COR-L47 (cell line): Measurements from ENCODE around the gene PAQR5.
"Not testable (repeated sequence)": the region's sequence is repeated elsewhere in the genome, so short reads cannot be mapped to it uniquely, and the experiment has no call there.

Experiments
- DNase-seq: peaks from one replicate; lab custom pipeline; 2025; lab: John Stamatoyannopoulos, UW

The PAQR5 gene

GRCh38 chr15:69316291-69316690, 17.6 kb downstream of the PAQR5 start:
- no peak for DNase-seq

GRCh38 chr15:69317392-69317841, 18.7 kb downstream of the PAQR5 start:
- no peak for DNase-seq

GRCh38 chr15:69318033-69318432, 19.3 kb downstream of the PAQR5 start:
- DNase-seq: no peak

- DNase-seq: no peak
Measured at GRCh38 chr15:69319384-69320375, 21.0 kb downstream of the PAQR5 start.

GRCh38 chr15:69320977-69321554, 22.4 kb downstream of the PAQR5 start:
- no peak for DNase-seq

GRCh38 chr15:69323893-69324430, 25.2 kb downstream of the PAQR5 start:
- peak; percentile 26 for DNase-seq

- no peak for DNase-seq
Measured at GRCh38 chr15:69324565-69324964, 25.9 kb downstream of the PAQR5 start.

- DNase-seq: no peak
Measured at GRCh38 chr15:69325456-69325971, 26.8 kb downstream of the PAQR5 start.

GRCh38 chr15:69328080-69328479, 29.4 kb downstream of the PAQR5 start:
- no peak for DNase-seq

GRCh38 chr15:69328739-69329138, 30.0 kb downstream of the PAQR5 start:
- DNase-seq: no peak

- no peak for DNase-seq
Measured at GRCh38 chr15:69337138-69337537, 38.4 kb downstream of the PAQR5 start.

GRCh38 chr15:69338535-69339213, 40.0 kb downstream of the PAQR5 start:
- DNase-seq: no peak

- not testable (repeated sequence) for DNase-seq
Measured at GRCh38 chr15:69339214-69339543, 40.5 kb downstream of the PAQR5 start.

GRCh38 chr15:69340243-69340900, 41.7 kb downstream of the PAQR5 start:
- no peak for DNase-seq

- no peak for DNase-seq
Measured at GRCh38 chr15:69341356-69341755, 42.6 kb downstream of the PAQR5 start.

GRCh38 chr15:69342460-69343076, 43.9 kb downstream of the PAQR5 start:
- no peak for DNase-seq

GRCh38 chr15:69343133-69343532, 44.4 kb downstream of the PAQR5 start:
- DNase-seq: no peak

GRCh38 chr15:69344238-69344637, 45.5 kb downstream of the PAQR5 start:
- DNase-seq: no peak

- DNase-seq: no peak
Measured at GRCh38 chr15:69346112-69346511, 47.4 kb downstream of the PAQR5 start.

GRCh38 chr15:69351333-69351732, 52.6 kb downstream of the PAQR5 start:
- no peak for DNase-seq

- DNase-seq: no peak
Measured at GRCh38 chr15:69351884-69352283, 53.2 kb downstream of the PAQR5 start.
